Smooth muscle cell (in vitro differentiated cells): ENCODE results near the gene YTHDF1. TPM values are rescaled to one million over a fixed set of nuclear protein-coding genes. Genes with fewer than 3 reads are reported as not detected.

Source experiments
- DNase-seq: peaks from one replicate; lab custom pipeline; 2025; ENCODE audit not compliant: unreplicated experiment; lab: John Stamatoyannopoulos, UW
- H2AFZ ChIP-seq: fragments of 200-600 bp; sonication (generic); 2 replicates; pipeline ENCODE4 v1.6.0; 2016; ENCODE audit warnings: antibody characterized with exemption, low read depth, mild to moderate bottlenecking
- H3F3A ChIP-seq: fragments of 200-600 bp; sonication (generic); 2 replicates; pipeline ENCODE4 v1.6.0; 2017; ENCODE audit warnings: antibody characterized with exemption, low read depth
- H3K27ac ChIP-seq: fragments of 200-600 bp; sonication (generic); 2 replicates; pipeline ENCODE4 v1.5.1; 2016; ENCODE audit warnings: low read depth, mild to moderate bottlenecking
- H3K27me3 ChIP-seq: fragments of 200-600 bp; sonication (generic); 2 replicates; pipeline ENCODE4 v1.6.1; 2016; ENCODE audit warnings: low read depth, mild to moderate bottlenecking
- H3K36me3 ChIP-seq: fragments of 200-600 bp; sonication (generic); 2 replicates; pipeline ENCODE4 v1.5.1; 2016; ENCODE audit warnings: low read depth
- H3K4me1 ChIP-seq: fragments of 200-600 bp; sonication (generic); 2 replicates; pipeline ENCODE4 v1.5.1; 2016; ENCODE audit warnings: low read depth
- H3K4me2 ChIP-seq: fragments of 200-600 bp; sonication (generic); 2 replicates; pipeline ENCODE4 v1.6.0; 2016; ENCODE audit warnings: mild to moderate bottlenecking
- H3K4me3 ChIP-seq: fragments of 200-600 bp; sonication (generic); 2 replicates; pipeline ENCODE4 v1.5.1; 2016; ENCODE audit warnings: mild to moderate bottlenecking
- H3K79me2 ChIP-seq: fragments of 200-600 bp; sonication (generic); 2 replicates; pipeline ENCODE4 v1.6.0; 2016; ENCODE audit warnings: low read depth, mild to moderate bottlenecking
- H3K9ac ChIP-seq: fragments of 200-600 bp; sonication (generic); 2 replicates; pipeline ENCODE4 v1.6.0; 2016; ENCODE audit warnings: low read depth
- H3K9me3 ChIP-seq: fragments of 200-600 bp; sonication (generic); replicated peaks from 2 replicates; pipeline ENCODE4 v1.5.1; 2016; ENCODE audit warnings: low read depth
- H4K20me1 ChIP-seq: fragments of 200-600 bp; sonication (generic); 2 replicates; pipeline ENCODE4 v1.6.0; 2016; ENCODE audit warnings: low read depth
- WGBS: methylation state at CpG from one replicate; pipeline ENCODE4 v1.1.7; 2016; ENCODE audit warnings: low lambda C conversion rate; 5-methylcytosine and 5-hydroxymethylcytosine counted together
- polyA plus RNA-seq: library from polyadenylated mRNA; unstranded; fragments of >200 nt; fragmentation: Nextera tagmentation; extraction: Ambion mirVana; gene quantifications from 2 replicates; pipeline ENCODE4 v1.2.1, GENCODE V29; 2016
- total RNA-seq: library from RNA; depleted of rRNA; stranded (reverse); fragments of >200 nt; gene quantifications from 2 replicates; pipeline ENCODE4 v1.2.3, GENCODE V29; 2014
- TF ChIP-seq, protein P1 (sequence below): fragments of 200-600 bp; sonication (generic); IDR thresholded peaks from 2 replicates; pipeline ENCODE4 v1.5.1; 2017; ENCODE audit warnings: borderline replicate concordance, mild to moderate bottlenecking, antibody characterized with exemption; ENCODE audit not compliant: insufficient read depth, poor library complexity, severe bottlenecking

Gene YTHDF1
- total and polyA plus RNA-seq, 2 experiments from 2014 or later: 28.2 to 35.8 TPM

DNA sequence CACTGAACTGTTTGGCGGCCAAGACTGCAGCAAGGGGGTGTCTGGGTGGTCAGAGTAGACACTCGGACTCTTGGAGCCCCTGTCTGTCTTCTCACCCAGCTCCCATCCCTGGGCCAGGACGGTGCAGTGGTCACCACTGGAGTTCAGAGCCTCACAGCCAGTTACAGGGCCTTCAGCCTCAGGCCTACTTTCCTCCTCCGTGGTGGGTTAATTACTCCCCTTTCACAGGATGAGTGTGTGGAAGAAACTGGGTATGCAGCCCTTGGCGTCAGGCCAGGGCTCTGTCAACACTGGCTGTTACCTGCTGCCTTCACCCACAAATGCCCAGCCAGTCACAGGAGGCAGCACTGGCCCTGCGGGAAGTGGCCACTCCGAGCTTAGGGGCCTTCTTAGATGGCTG is 1.8 kb upstream of the YTHDF1 start:
- Histone ChIP-seq H3K27me3 (no peaks in the 10 kb centered on the region), H3K9ac (no peak overlapping the region), H3F3A (no peaks in the 10 kb centered on the region), H3K4me2 (no peak overlapping the region), H3K36me3 (no peaks in the 10 kb centered on the region), H3K4me1 (peaks cover 7% of the 10 kb centered on the region), H4K20me1 (peaks cover 29% of the 10 kb centered on the region), H3K9me3 (no peaks in the 10 kb centered on the region), H3K4me3 (no peak overlapping the region), H2AFZ (no peak overlapping the region), H3K79me2 (peaks cover 30% of the 10 kb centered on the region), H3K27ac (no peak overlapping the region)
- no peak for DNase-seq
- TF ChIP-seq, protein P1, sequence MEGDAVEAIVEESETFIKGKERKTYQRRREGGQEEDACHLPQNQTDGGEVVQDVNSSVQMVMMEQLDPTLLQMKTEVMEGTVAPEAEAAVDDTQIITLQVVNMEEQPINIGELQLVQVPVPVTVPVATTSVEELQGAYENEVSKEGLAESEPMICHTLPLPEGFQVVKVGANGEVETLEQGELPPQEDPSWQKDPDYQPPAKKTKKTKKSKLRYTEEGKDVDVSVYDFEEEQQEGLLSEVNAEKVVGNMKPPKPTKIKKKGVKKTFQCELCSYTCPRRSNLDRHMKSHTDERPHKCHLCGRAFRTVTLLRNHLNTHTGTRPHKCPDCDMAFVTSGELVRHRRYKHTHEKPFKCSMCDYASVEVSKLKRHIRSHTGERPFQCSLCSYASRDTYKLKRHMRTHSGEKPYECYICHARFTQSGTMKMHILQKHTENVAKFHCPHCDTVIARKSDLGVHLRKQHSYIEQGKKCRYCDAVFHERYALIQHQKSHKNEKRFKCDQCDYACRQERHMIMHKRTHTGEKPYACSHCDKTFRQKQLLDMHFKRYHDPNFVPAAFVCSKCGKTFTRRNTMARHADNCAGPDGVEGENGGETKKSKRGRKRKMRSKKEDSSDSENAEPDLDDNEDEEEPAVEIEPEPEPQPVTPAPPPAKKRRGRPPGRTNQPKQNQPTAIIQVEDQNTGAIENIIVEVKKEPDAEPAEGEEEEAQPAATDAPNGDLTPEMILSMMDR: no peak
- 94% methylated on average over 7 of the region's 7 CpGs for WGBS

DNA sequence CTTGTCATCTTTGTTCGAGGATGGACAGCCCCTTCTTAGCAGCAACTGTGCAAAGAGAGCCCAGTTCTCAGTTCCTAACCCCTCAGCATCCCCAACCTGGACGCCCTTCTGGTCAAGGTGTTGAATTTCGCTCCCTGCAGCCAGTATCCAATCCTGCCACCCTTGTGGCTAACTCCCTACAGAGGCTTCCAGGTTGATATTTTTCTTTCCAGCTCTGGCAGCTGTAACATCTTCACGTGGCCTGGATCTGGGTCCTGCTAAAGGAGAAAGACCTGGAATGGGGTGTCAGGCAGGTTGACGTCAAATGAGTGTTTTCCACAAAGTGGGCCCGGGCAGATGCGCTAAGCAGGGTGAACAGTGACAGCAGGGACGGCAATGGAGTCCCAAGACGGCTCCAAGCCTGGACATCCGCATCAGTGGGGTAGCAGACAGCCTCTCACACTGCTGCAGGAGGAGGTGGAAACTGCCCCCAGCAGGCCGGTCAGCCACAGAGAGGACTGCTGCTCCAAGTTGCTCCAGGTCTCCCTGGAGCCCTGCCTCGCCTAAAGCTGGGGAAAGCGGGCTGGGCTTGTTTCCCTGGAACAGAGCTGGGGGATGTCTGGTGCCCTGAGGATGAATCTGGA is 1.0 kb upstream of the YTHDF1 start:
- H3K9me3 ChIP-seq: no peaks in the 10 kb centered on the region
- H2AFZ ChIP-seq: peak overlapping the region; percentile 92

DNA sequence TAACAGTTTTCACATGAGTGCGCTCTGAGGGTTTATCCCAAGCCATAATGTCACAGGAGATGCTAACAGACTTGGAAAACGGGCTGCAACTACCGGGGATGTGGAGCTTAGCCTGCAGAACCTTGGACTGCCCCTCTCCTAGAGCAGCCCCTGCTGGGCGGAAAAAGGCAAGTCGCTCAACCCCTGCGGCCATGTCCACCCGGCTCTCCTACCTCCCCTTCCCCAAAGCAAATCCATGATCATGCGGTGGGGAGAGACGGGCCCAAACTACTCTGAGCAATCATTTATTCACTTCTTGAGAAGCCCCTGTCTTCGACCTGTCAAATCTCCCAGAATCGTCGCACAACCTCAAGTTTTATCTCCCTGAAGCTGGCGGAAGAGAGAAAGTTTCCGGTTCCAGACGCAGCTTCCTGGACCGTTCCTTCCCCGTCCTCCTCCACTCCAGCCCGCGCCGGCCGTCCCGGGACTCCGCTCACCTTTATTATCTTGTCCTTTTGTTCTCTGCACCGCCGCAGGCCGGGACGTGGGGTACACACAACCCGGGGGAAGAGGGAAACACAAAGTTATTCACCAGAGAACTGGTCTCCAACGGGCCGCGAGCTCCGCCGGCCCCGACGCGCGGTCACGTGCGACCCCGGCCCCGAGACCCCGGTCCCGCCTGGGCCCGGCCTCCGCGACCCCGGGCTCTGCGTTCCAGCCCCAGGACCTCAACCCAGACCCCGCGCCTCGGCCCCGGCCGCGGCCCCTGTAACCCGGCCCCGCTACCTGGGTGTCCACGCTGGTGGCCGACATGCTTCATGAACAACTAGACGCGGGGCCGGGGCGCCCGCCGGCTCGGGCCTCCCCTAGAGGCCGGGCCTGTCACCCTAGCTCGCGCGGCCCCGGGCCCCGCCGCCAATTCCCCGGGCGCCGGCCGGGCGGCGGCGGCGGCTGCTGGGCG is 560 bp downstream of the YTHDF1 start:
- H3F3A ChIP-seq: no peaks in the 10 kb centered on the region
- H3K9me3 ChIP-seq: no peaks in the 10 kb centered on the region
- H3K36me3 ChIP-seq: no peaks in the 10 kb centered on the region
- H3K27me3 ChIP-seq: no peaks in the 10 kb centered on the region
- no peak for DNase-seq
- 2% methylated on average over 70 of the region's 81 CpGs for WGBS
- H3K9ac ChIP-seq: peak overlapping the region; percentile 92
- peak overlapping the region; percentile 76 for H3K27ac ChIP-seq
- H3K79me2 ChIP-seq: peaks cover 53% of the 10 kb centered on the region
- peak overlapping the region; percentile 94 for H3K4me3 ChIP-seq
- H3K4me2 ChIP-seq: peak overlapping the region; percentile 98
- H4K20me1 ChIP-seq: peaks cover 52% of the 10 kb centered on the region
- peak overlapping the region; percentile 69 for H2AFZ ChIP-seq
- peaks cover 7% of the 10 kb centered on the region for H3K4me1 ChIP-seq
- TF ChIP-seq, protein P1: peak; percentile 27

More for the DNA sequence above, 1.0 kb upstream of the YTHDF1 start:
- TF ChIP-seq, protein P1: no peak
- 79% methylated on average over 13 of the region's 13 CpGs for WGBS
- peaks cover 36% of the 10 kb centered on the region for H4K20me1 ChIP-seq
- peak overlapping the region; percentile 29 for H3K27ac ChIP-seq
- no peak for DNase-seq
- H3K36me3 ChIP-seq: no peaks in the 10 kb centered on the region
- peak overlapping the region; percentile 96 for H3K4me2 ChIP-seq
- H3K27me3 ChIP-seq: no peaks in the 10 kb centered on the region
- H3K4me3 ChIP-seq: peak overlapping the region; percentile 94
- H3K9ac ChIP-seq: peak overlapping the region; percentile 77
- H3F3A ChIP-seq: no peaks in the 10 kb centered on the region
- peaks cover 7% of the 10 kb centered on the region for H3K4me1 ChIP-seq
- H3K79me2 ChIP-seq: peaks cover 38% of the 10 kb centered on the region
